HepG2 (cell line): ENCODE data around the gene GATD1. TPM values are rescaled to one million over a fixed set of nuclear protein-coding genes. Genes with fewer than 3 reads are reported as not detected.

ENCODE experiments used
- AGO2 ChIP-seq: fragments of 200-400 bp; formaldehyde crosslinking; optimal IDR thresholded peaks from 2 replicates; pipeline ENCODE3; 2017; ENCODE audit warnings: mild to moderate bottlenecking, low read depth, low read length, moderate library complexity
- KDM2A ChIP-seq: sonication (generic); formaldehyde crosslinking; IDR thresholded peaks from 2 replicates; pipeline ENCODE4 v1.4.0; 2020; ENCODE audit warnings: low read depth, missing genetic modification reagents, borderline replicate concordance
- ZBTB2 ChIP-seq: sonication (generic); formaldehyde crosslinking; IDR thresholded peaks from 2 replicates; pipeline ENCODE4 v1.8.0; 2022; ENCODE audit warnings: low read depth, missing genetic modification reagents
- polyA plus RNA-seq, 8 experiments: library from polyadenylated mRNA; depleted of rRNA in 3 of 8; stranded (reverse) in 7 of 8; unstranded in 1 of 8; fragments of >200 nt; fragmentation: Illumina TruSeq in 4 of 8; extraction: Trizol in 4 of 8; gene quantifications; 2 replicates each; pipeline versions ENCODE4 v1.2.1 to v1.2.3, GENCODE V29; 2011 to 2016; ENCODE audit warnings: low read depth in 4 of 8, missing spikeins in 1 of 8, mixed read lengths in 1 of 8; ENCODE audit not compliant: insufficient read depth in 1 of 8
- total RNA-seq, 5 experiments: library from RNA; depleted of rRNA; stranded (reverse); fragments of >200 nt; fragmentation: Illumina TruSeq; extraction: Trizol; gene quantifications; 2 replicates each; pipeline ENCODE4 v1.2.3, GENCODE V29; 2016; ENCODE audit warnings: low read depth in 1 of 5
- TF ChIP-seq, protein P1 (sequence below): sonication (generic); formaldehyde crosslinking; IDR thresholded peaks from 2 replicates; pipeline ENCODE4 v1.5.1; 2020; ENCODE audit warnings: mild to moderate bottlenecking, missing genetic modification reagents, moderate library complexity

GATD1 gene
- total and polyA plus RNA-seq, 2 of the 13 experiments (the other 11 are each of a cell fraction or from before 2014, with no cell fraction given), result 31.3 to 60.5 TPM

GRCh38 chr11:789943-790342 is 12.7 kb upstream of the GATD1 start, which contains the start of gene CEND1 (continued):
- TF ChIP-seq, protein P1, sequence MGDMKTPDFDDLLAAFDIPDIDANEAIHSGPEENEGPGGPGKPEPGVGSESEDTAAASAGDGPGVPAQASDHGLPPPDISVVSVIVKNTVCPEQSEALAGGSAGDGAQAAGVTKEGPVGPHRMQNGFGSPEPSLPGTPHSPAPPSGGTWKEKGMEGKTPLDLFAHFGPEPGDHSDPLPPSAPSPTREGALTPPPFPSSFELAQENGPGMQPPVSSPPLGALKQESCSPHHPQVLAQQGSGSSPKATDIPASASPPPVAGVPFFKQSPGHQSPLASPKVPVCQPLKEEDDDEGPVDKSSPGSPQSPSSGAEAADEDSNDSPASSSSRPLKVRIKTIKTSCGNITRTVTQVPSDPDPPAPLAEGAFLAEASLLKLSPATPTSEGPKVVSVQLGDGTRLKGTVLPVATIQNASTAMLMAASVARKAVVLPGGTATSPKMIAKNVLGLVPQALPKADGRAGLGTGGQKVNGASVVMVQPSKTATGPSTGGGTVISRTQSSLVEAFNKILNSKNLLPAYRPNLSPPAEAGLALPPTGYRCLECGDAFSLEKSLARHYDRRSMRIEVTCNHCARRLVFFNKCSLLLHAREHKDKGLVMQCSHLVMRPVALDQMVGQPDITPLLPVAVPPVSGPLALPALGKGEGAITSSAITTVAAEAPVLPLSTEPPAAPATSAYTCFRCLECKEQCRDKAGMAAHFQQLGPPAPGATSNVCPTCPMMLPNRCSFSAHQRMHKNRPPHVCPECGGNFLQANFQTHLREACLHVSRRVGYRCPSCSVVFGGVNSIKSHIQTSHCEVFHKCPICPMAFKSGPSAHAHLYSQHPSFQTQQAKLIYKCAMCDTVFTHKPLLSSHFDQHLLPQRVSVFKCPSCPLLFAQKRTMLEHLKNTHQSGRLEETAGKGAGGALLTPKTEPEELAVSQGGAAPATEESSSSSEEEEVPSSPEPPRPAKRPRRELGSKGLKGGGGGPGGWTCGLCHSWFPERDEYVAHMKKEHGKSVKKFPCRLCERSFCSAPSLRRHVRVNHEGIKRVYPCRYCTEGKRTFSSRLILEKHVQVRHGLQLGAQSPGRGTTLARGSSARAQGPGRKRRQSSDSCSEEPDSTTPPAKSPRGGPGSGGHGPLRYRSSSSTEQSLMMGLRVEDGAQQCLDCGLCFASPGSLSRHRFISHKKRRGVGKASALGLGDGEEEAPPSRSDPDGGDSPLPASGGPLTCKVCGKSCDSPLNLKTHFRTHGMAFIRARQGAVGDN, result peak; percentile 2; the same call in 1 of the 2 replicates
- TF ChIP-seq ZBTB2 (CRISPR knock-in tag) (no peak), KDM2A (CRISPR knock-in tag) (0 out of 2 replicates have a peak, but pooled peaks have one; percentile 40), AGO2 (peak; percentile 2)
